Activated CD8-positive, alpha-beta memory T cell treated with anti-CD3 and anti-CD28 coated beads for 36 hours (primary cell): Measurements from ENCODE around the gene LMF1. TPM values are rescaled to one million over a fixed set of nuclear protein-coding genes. Genes with fewer than 3 reads are reported as not detected.
"Not testable (repeated sequence)": the region's sequence is repeated elsewhere in the genome, so short reads cannot be mapped to it uniquely, and the experiment has no call there.

Experiments used
- CTCF ChIA-PET: fragments of 350-600 bp; sonication (Branson Sonifier 250); formaldehyde crosslinking; loops from one replicate; lab custom pipeline; 2021; ENCODE audit warnings: antibody characterized with exemption; lab: Charles Lee
- POLR2A ChIA-PET: fragments of 350-600 bp; sonication (Branson Sonifier 250); formaldehyde crosslinking; loops from one replicate; lab custom pipeline; 2021; ENCODE audit warnings: antibody characterized with exemption; lab: Charles Lee
- total RNA-seq, 2 experiments: library from RNA; stranded (reverse); gene quantifications; one replicate each; pipeline ENCODE4 v1.2.3, GENCODE V29; 2021

Gene LMF1
- total RNA-seq, 2 experiments from 2014 or later = 7.7 to 7.8 TPM

- CTCF ChIA-PET = no interaction called here
Measured at GRCh38 chr16:870856-871561, 99.8 kb downstream of the LMF1 start.

GRCh38 chr16:869823-870641, 100.8 kb downstream of the LMF1 start:
- CTCF ChIA-PET = no interaction called here
- POLR2A ChIA-PET = no interaction called here

More at GRCh38 chr16:870856-871561, 99.8 kb downstream of the LMF1 start:
- POLR2A ChIA-PET = no interaction called here

GRCh38 chr16:868846-869822, 101.7 kb downstream of the LMF1 start:
- ChIA-PET POLR2A (no interaction called here), CTCF (no interaction called here)

- ChIA-PET POLR2A (no interaction called here), CTCF (no interaction called here)
Measured at GRCh38 chr16:868386-868755, 102.4 kb downstream of the LMF1 start.

- CTCF ChIA-PET = no interaction called here
- POLR2A ChIA-PET = no interaction called here
Measured at GRCh38 chr16:867421-868385, 103.1 kb downstream of the LMF1 start.

- ChIA-PET POLR2A (no interaction called here), CTCF (no interaction called here)
Measured at GRCh38 chr16:866252-866896, 104.4 kb downstream of the LMF1 start.

GRCh38 chr16:865026-865425, 105.8 kb downstream of the LMF1 start:
- CTCF ChIA-PET = no interaction called here
- POLR2A ChIA-PET = no interaction called here

- POLR2A ChIA-PET = no interaction called here
- CTCF ChIA-PET = interaction anchor here (0.6 to 1.4 kb wide), 2 partner anchors 196 to 342 kb away, joined by 4 read pairs; no protein-coding TSS in a partner anchor
Measured at GRCh38 chr16:861446-861845, 109.3 kb downstream of the LMF1 start.

- CTCF ChIA-PET = no interaction called here
- POLR2A ChIA-PET = no interaction called here
Measured at GRCh38 chr16:860891-861290, 109.9 kb downstream of the LMF1 start.

- POLR2A ChIA-PET, CTCF ChIA-PET: not testable (repeated sequence)
Measured at GRCh38 chr16:858971-859370, 111.8 kb downstream of the LMF1 start.

GRCh38 chr16:858441-858840, 112.3 kb downstream of the LMF1 start:
- CTCF ChIA-PET = not testable (repeated sequence)

GRCh38 chr16:856811-857210, 114.0 kb downstream of the LMF1 start:
- POLR2A ChIA-PET = no interaction called here
- CTCF ChIA-PET = no interaction called here

More at GRCh38 chr16:858441-858840, 112.3 kb downstream of the LMF1 start:
- POLR2A ChIA-PET = not testable (repeated sequence)

GRCh38 chr16:856101-856500, 114.7 kb downstream of the LMF1 start:
- ChIA-PET CTCF (no interaction called here), POLR2A (no interaction called here)

- CTCF ChIA-PET = no interaction called here
- POLR2A ChIA-PET = no interaction called here
Measured at GRCh38 chr16:855471-855870, 115.3 kb downstream of the LMF1 start.

- POLR2A ChIA-PET = no interaction called here
- CTCF ChIA-PET = no interaction called here
Measured at GRCh38 chr16:854808-855410, 115.9 kb downstream of the LMF1 start.

- CTCF ChIA-PET = no interaction called here
- POLR2A ChIA-PET = no interaction called here
Measured at GRCh38 chr16:853981-854807, 116.6 kb downstream of the LMF1 start.

GRCh38 chr16:853306-853705, 117.5 kb downstream of the LMF1 start:
- ChIA-PET CTCF (no interaction called here), POLR2A (no interaction called here)
